Thoracic aorta (tissue), 2 donors: ENCODE measurements around the gene KCNJ6. TPM values are rescaled to one million over a fixed set of nuclear protein-coding genes. Genes with fewer than 3 reads are reported as not detected.
A peak's percentile ranks its signal among the peaks of the same experiment; 100 is the strongest.

Experiments
- ATAC-seq: fragments of 150-250 bp; one replicate; pipeline ENCODE4 v1.8.0; 2017; ENCODE audit warnings: low read depth; ENCODE audit not compliant: insufficient number of reproducible peaks, low FRiP score
- DNase-seq: peaks from one replicate; pipeline ENCODE4 v3.0.0-alpha.2; 2020; ENCODE audit warnings: low spot score
- H3K27ac ChIP-seq, 2 donors: fragments of 200-600 bp; sonication (generic); 1 replicate in 1 of 2; 2 replicates in 1 of 2; pipeline ENCODE4 v1.5.1; 2016; ENCODE audit warnings: mild to moderate bottlenecking in 2 of 2, moderate library complexity in 2 of 2
- H3K27me3 ChIP-seq: fragments of 200-600 bp; sonication (generic); replicated peaks from 2 replicates; pipeline ENCODE4 v1.6.0; 2016; ENCODE audit warnings: mild to moderate bottlenecking; ENCODE audit not compliant: insufficient read depth
- H3K36me3 ChIP-seq: fragments of 200-600 bp; sonication (generic); one replicate; pipeline ENCODE4 v1.5.1; 2016
- H3K4me1 ChIP-seq, 2 donors: fragments of 200-600 bp; sonication (generic); 1 replicate in 1 of 2; 2 replicates in 1 of 2; pipeline versions ENCODE4 v1.5.1 to v1.6.0; 2016; ENCODE audit warnings: low read depth in 2 of 2, mild to moderate bottlenecking in 1 of 2; ENCODE audit not compliant: control insufficient read depth in 1 of 2
- H3K4me3 ChIP-seq: fragments of 200-600 bp; sonication (generic); 2 replicates; pipeline ENCODE4 v1.5.1; 2016; ENCODE audit warnings: mild to moderate bottlenecking
- H3K9me3 ChIP-seq: fragments of 200-600 bp; sonication (generic); 2 replicates; pipeline ENCODE4 v1.5.1; 2016
- total RNA-seq, 2 donors: library from RNA; depleted of rRNA; stranded (reverse); fragments of >200 nt; gene quantifications; one replicate each; pipeline versions ENCODE4 v1.1.0 to v1.2.3, GENCODE V29; 2016
- TF ChIP-seq, protein P1 (sequence below): fragments of 200-600 bp; sonication (generic); IDR thresholded peaks from one replicate; pipeline ENCODE4 v1.5.1; 2019; ENCODE audit warnings: antibody characterized with exemption

Gene KCNJ6
- total RNA-seq, 2 donors from 2014 or later, result not detected

DNA sequence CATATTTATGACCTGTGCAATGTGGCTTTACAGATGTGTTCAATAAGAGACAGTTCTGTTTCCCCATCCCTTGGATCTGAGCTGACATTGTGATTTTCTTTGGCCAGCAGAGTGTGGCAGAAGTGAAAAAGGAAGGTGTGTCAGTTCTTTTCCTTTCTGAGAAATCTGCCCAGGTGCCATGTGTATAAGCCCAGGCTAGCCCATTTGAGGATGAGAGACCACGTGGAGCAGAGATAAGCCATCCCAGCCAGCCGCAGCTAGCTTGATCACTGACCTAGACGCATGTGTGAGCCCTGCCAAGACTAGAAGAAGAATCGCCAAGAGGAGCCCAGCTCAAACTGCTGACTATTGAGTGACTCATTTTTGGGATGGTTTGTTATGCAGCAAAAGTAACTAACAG is 127.8 kb downstream of the KCNJ6 start:
- DNase-seq, result no peak
- no peaks in the 10 kb centered on the region for H3K27me3 ChIP-seq

GRCh38 chr21:37787456-37787855 is 128.8 kb downstream of the KCNJ6 start:
- Histone ChIP-seq H3K27me3 (no peaks in the 10 kb centered on the region), H3K4me1 (peaks cover 12 to 33% of the 10 kb centered on the region in 2 donors), H3K9me3 (no peaks in the 10 kb centered on the region), H3K36me3 (no peaks in the 10 kb centered on the region), H3K4me3 (no peak overlapping the region), H3K27ac (peak overlapping the region; percentile 55 to 69)
- TF ChIP-seq, protein P1, sequence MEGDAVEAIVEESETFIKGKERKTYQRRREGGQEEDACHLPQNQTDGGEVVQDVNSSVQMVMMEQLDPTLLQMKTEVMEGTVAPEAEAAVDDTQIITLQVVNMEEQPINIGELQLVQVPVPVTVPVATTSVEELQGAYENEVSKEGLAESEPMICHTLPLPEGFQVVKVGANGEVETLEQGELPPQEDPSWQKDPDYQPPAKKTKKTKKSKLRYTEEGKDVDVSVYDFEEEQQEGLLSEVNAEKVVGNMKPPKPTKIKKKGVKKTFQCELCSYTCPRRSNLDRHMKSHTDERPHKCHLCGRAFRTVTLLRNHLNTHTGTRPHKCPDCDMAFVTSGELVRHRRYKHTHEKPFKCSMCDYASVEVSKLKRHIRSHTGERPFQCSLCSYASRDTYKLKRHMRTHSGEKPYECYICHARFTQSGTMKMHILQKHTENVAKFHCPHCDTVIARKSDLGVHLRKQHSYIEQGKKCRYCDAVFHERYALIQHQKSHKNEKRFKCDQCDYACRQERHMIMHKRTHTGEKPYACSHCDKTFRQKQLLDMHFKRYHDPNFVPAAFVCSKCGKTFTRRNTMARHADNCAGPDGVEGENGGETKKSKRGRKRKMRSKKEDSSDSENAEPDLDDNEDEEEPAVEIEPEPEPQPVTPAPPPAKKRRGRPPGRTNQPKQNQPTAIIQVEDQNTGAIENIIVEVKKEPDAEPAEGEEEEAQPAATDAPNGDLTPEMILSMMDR, result no peak
- DNase-seq (no peak), ATAC-seq (peak; percentile 54)

More for the DNA sequence above, 127.8 kb downstream of the KCNJ6 start:
- peak overlapping the region in 1 of 2 donors; percentile 69 for H3K27ac ChIP-seq
- TF ChIP-seq, protein P1, result no peak
- H3K36me3 ChIP-seq, result no peaks in the 10 kb centered on the region
- H3K4me1 ChIP-seq, result peaks cover 12 to 34% of the 10 kb centered on the region in 2 donors
- H3K9me3 ChIP-seq, result no peaks in the 10 kb centered on the region
- H3K4me3 ChIP-seq, result no peak overlapping the region
- ATAC-seq, result no peak

DNA sequence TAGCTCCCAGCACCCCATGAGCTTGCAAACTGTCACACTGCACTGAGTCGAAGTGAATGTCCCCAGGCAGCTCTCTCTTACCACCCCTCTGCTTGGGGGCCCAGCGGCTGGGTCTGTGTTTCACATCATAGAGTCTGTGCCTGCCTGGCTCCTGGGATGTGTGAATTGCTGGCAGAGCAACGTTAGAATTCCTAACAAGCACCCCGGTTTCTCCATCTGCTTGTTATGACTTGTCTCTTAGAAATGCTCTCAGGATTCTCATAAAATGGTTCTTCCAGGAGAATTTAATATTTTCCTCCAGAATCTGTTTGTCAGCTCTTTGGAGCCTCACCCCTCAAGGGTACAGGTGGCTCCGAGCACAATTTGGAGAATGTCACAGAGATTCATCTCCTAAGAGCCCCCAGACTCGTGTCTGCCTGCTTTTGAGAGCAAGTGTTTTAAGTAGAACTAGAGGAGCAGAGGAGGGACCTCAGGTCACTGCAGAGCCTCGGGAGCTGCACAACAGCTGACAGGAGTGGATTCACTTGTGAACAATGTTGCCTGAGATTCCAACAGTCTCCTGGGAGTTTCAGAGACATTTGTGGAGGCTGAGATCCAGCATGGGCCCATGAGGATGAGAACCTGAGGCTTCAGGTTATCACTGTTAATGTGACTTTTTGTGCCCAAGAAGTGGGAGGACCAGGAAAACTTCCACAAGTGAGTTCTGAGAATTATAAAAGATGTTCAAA is 131.5 kb downstream of the KCNJ6 start:
- DNase-seq (no peak), ATAC-seq (no peak)
- TF ChIP-seq, protein P1, result no peak

DNA sequence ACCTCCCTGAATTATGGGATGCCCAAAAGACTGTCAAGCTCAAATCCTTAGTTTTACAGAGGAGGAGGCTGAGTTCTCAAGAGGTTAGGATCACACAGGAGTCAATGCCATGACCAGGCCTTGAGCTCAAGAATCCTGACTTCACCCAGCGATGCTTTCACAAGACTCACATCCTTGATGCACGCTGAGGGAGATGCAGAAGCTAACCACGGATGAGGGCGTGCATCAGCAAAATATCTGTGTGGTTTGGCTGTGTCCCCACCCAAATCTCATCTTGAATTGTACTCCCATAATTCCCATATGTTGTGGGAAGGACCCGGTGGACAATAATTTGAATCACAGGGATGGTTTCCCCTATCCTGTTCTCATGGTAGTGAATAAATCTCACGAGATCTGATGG is 133.2 kb downstream of the KCNJ6 start:
- DNase-seq (no peak), ATAC-seq (no peak)
- TF ChIP-seq, protein P1, result no peak
- Histone ChIP-seq H3K9me3 (no peaks in the 10 kb centered on the region), H3K36me3 (no peaks in the 10 kb centered on the region), H3K27me3 (no peaks in the 10 kb centered on the region), H3K4me1 (peaks cover 4 to 10% of the 10 kb centered on the region in 2 donors), H3K4me3 (no peak overlapping the region), H3K27ac (no peak overlapping the region)

More for the DNA sequence above, 131.5 kb downstream of the KCNJ6 start:
- H3K36me3 ChIP-seq, result no peaks in the 10 kb centered on the region
- no peak overlapping the region for H3K4me3 ChIP-seq
- no peaks in the 10 kb centered on the region for H3K27me3 ChIP-seq
- peaks cover 4 to 10% of the 10 kb centered on the region in 2 donors for H3K4me1 ChIP-seq
- no peaks in the 10 kb centered on the region for H3K9me3 ChIP-seq
- no peak overlapping the region for H3K27ac ChIP-seq

- TF ChIP-seq, protein P1, result no peak
- Histone ChIP-seq H3K36me3 (no peaks in the 10 kb centered on the region), H3K9me3 (no peaks in the 10 kb centered on the region), H3K27me3 (no peaks in the 10 kb centered on the region), H3K4me1 (no peaks in the 10 kb centered on the region), H3K27ac (no peak overlapping the region), H3K4me3 (no peak overlapping the region)
- ATAC-seq (no peak), DNase-seq (no peak)
Observed at GRCh38 chr21:37780991-37781983, 135.0 kb downstream of the KCNJ6 start.
